H1 (cell line): ENCODE measurements around the gene TMEM150A. TPM values are rescaled to one million over a fixed set of nuclear protein-coding genes. Genes with fewer than 3 reads are reported as not detected.

ENCODE experiments used
- CTCF ChIA-PET: fragments of 300-600 bp; sonication (Branson Sonifier 250); formaldehyde crosslinking; loops from one replicate; lab custom pipeline; 2021; ENCODE audit not compliant: partially characterized antibody; lab: Charles Lee
- POLR2A ChIA-PET: fragments of 300-600 bp; sonication (Branson Sonifier 250); formaldehyde crosslinking; loops from one replicate; lab custom pipeline; 2021; ENCODE audit warnings: inconsistent platforms; ENCODE audit not compliant: partially characterized antibody; lab: Charles Lee
- DNase-seq, 2 experiments: peaks; one replicate each; pipeline versions ENCODE4 v3.0.0 to v3.0.0-alpha.2; 2010 to 2022; ENCODE audit warnings: low spot score in 2 of 2, low read depth in 1 of 2, mixed read lengths in 1 of 2
- FAIRE-seq: peaks from 2 replicates; lab custom pipeline; 2011; peaks lifted over from hg19 to GRCh38; lab: Jason Lieb, UNC
- H2AFZ ChIP-seq: 2 replicates; pipeline ENCODE4 v1.8.1; 2012; ENCODE audit warnings: low read length, inconsistent platforms
- H2AK5ac ChIP-seq: 2 replicates; pipeline ENCODE4 v1.6.1; 2013; ENCODE audit warnings: low read depth, low read length
- H2BK120ac ChIP-seq: replicated peaks from 2 replicates; pipeline ENCODE3; 2013; ENCODE audit warnings: low read depth, low read length, inconsistent platforms
- H2BK12ac ChIP-seq: 2 replicates; pipeline ENCODE4 v1.6.1; 2013; ENCODE audit warnings: low read depth, low read length
- H2BK15ac ChIP-seq: 2 replicates; pipeline ENCODE4 v1.6.1; 2013; ENCODE audit warnings: low read length
- H2BK20ac ChIP-seq: 2 replicates; pipeline ENCODE4 v1.6.1; 2013; ENCODE audit warnings: low read length
- H2BK5ac ChIP-seq: 2 replicates; pipeline ENCODE4 v1.6.1; 2013; ENCODE audit warnings: low read depth, low read length
- H3K14ac ChIP-seq: 2 replicates; pipeline ENCODE4 v1.6.1; 2013; ENCODE audit warnings: inconsistent platforms; ENCODE audit not compliant: insufficient read length
- H3K18ac ChIP-seq: 2 replicates; pipeline ENCODE4 v1.6.1; 2013; ENCODE audit warnings: low read length; ENCODE audit errors: extremely low read depth
- H3K23ac ChIP-seq: 2 replicates; pipeline ENCODE4 v1.6.1; 2013; ENCODE audit warnings: inconsistent platforms; ENCODE audit not compliant: insufficient read length
- H3K23me2 ChIP-seq: 2 replicates; pipeline ENCODE4 v1.6.1; 2013; ENCODE audit warnings: low read depth, low read length
- H3K27ac ChIP-seq: 2 replicates; pipeline ENCODE4 v1.6.1; 2011; ENCODE audit warnings: low read depth, low read length, inconsistent platforms
- H3K27me3 ChIP-seq, 4 experiments: replicated peaks in 1 of 4; 1 replicate in 1 of 4; 2 replicates in 3 of 4; pipeline versions ENCODE4 v1.6.1 to v1.8.1; 2011 to 2013; ENCODE audit warnings: low read length in 3 of 4, mild to moderate bottlenecking in 3 of 4, inconsistent platforms in 2 of 4, mixed read lengths in 2 of 4, moderate library complexity in 1 of 4; ENCODE audit not compliant: control insufficient read depth in 3 of 4, insufficient read depth in 3 of 4; ENCODE audit errors: extremely low read depth in 1 of 4
- H3K36me3 ChIP-seq, 4 experiments: 2 replicates each; pipeline versions ENCODE4 v1.6.1 to v1.8.1; 2011 to 2013; ENCODE audit warnings: mild to moderate bottlenecking in 4 of 4, low read length in 3 of 4, moderate library complexity in 2 of 4, control low read depth in 1 of 4, inconsistent platforms in 1 of 4; ENCODE audit not compliant: insufficient read depth in 4 of 4, control insufficient read depth in 2 of 4
- H3K4ac ChIP-seq: replicated peaks from 2 replicates; pipeline ENCODE3; 2013; ENCODE audit warnings: low read length, low read depth, mixed read lengths, inconsistent platforms; ENCODE audit not compliant: insufficient read length
- H3K4me1 ChIP-seq, 4 experiments: replicated peaks in 1 of 4; 1 replicate in 1 of 4; 2 replicates in 3 of 4; pipeline versions ENCODE4 v1.6.1 to v1.8.1; 2011 to 2013; ENCODE audit warnings: low read length in 3 of 4, inconsistent platforms in 2 of 4, mixed read lengths in 1 of 4; ENCODE audit not compliant: insufficient read depth in 4 of 4, control insufficient read depth in 3 of 4
- H3K4me2 ChIP-seq, 2 experiments: 2 replicates each; pipeline versions ENCODE4 v1.6.1 to v1.8.1; 2011 to 2013; ENCODE audit warnings: low read depth in 2 of 2, low read length in 2 of 2, control low read depth in 1 of 2, inconsistent platforms in 1 of 2, mild to moderate bottlenecking in 1 of 2; ENCODE audit not compliant: insufficient read depth in 1 of 2
- H3K4me3 ChIP-seq, 4 experiments: fragments of 200-600, 300-600 bp in 1 of 4; sonication (generic), shearing (Covaris generic), sonication (Bioruptor Twin) in 1 of 4; 2 replicates each; pipeline versions ENCODE4 v1.5.1 to v1.8.1; 2011 to 2016; ENCODE audit warnings: low read length in 4 of 4, low read depth in 3 of 4, control low read depth in 2 of 4, inconsistent platforms in 2 of 4, mild to moderate bottlenecking in 2 of 4, mixed read lengths in 1 of 4, moderate library complexity in 1 of 4; ENCODE audit not compliant: insufficient read depth in 2 of 4; ENCODE audit errors: extremely low read depth in 1 of 4
- H3K56ac ChIP-seq: replicated peaks from 2 replicates; pipeline ENCODE3; 2013; ENCODE audit warnings: low read depth, mild to moderate bottlenecking, mixed read lengths, low read length, inconsistent platforms; ENCODE audit not compliant: insufficient read length
- H3K79me1 ChIP-seq: 2 replicates; pipeline ENCODE4 v1.6.1; 2013; ENCODE audit warnings: low read depth, low read length, control low read depth
- H3K79me2 ChIP-seq, 2 experiments: 2 replicates each; pipeline versions ENCODE4 v1.6.1 to v1.8.1; 2012 to 2013; ENCODE audit warnings: low read length in 2 of 2, mild to moderate bottlenecking in 2 of 2, inconsistent platforms in 1 of 2; ENCODE audit not compliant: insufficient read depth in 2 of 2, control insufficient read depth in 1 of 2
- H3K9ac ChIP-seq, 4 experiments: replicated peaks in 1 of 4; 1 replicate in 1 of 4; 2 replicates in 3 of 4; pipeline versions ENCODE4 v1.6.1 to v1.8.1; 2011 to 2013; ENCODE audit warnings: low read depth in 3 of 4, low read length in 3 of 4, control low read depth in 2 of 4, mild to moderate bottlenecking in 2 of 4, moderate library complexity in 2 of 4, inconsistent platforms in 1 of 4; ENCODE audit errors: extremely low read depth in 1 of 4
- H3K9me3 ChIP-seq, 2 experiments: 2 replicates each; pipeline versions ENCODE4 v1.6.1 to v1.8.1; 2012 to 2013; ENCODE audit warnings: mild to moderate bottlenecking in 2 of 2, moderate library complexity in 2 of 2, control low read depth in 1 of 2, inconsistent platforms in 1 of 2, low read depth in 1 of 2, low read length in 1 of 2, mixed read lengths in 1 of 2; ENCODE audit not compliant: insufficient read depth in 2 of 2
- H4K20me1 ChIP-seq, 2 experiments: replicated peaks in 1 of 2; 2 replicates each; pipeline versions ENCODE3 to v1.8.1; 2011 to 2013; ENCODE audit warnings: inconsistent platforms in 2 of 2, low read length in 2 of 2, mild to moderate bottlenecking in 1 of 2; ENCODE audit not compliant: insufficient read depth in 2 of 2, control insufficient read depth in 1 of 2
- H4K5ac ChIP-seq: 2 replicates; pipeline ENCODE4 v1.6.1; 2013; ENCODE audit warnings: low read length, low read depth, mixed read lengths, inconsistent platforms; ENCODE audit not compliant: insufficient read length
- H4K8ac ChIP-seq: 2 replicates; pipeline ENCODE4 v1.8.0; 2013; ENCODE audit warnings: mild to moderate bottlenecking, moderate library complexity, low read length, inconsistent platforms; ENCODE audit not compliant: insufficient read depth; ENCODE audit errors: extremely low read depth
- H4K91ac ChIP-seq: replicated peaks from 2 replicates; pipeline ENCODE3; 2013; ENCODE audit warnings: low read length, mixed read lengths, inconsistent platforms; ENCODE audit not compliant: insufficient read length
- CREB1 ChIP-seq: IDR thresholded peaks from 2 replicates; pipeline ENCODE4 v1.6.1; 2012; ENCODE audit warnings: inconsistent platforms
- NANOG ChIP-seq: IDR thresholded peaks from 2 replicates; pipeline ENCODE4 v1.6.1; 2011; ENCODE audit warnings: low read length, low read depth, mild to moderate bottlenecking, inconsistent platforms; ENCODE audit not compliant: insufficient read depth, poor library complexity, severe bottlenecking
- SAP30 ChIP-seq: fragments of 300-600 bp; sonication (generic); IDR thresholded peaks from 2 replicates; pipeline ENCODE4 v1.7.1; 2012; ENCODE audit warnings: low read length, moderate library complexity, mild to moderate bottlenecking, inconsistent platforms; ENCODE audit not compliant: insufficient read depth, insufficient replicate concordance
- WGBS, 2 experiments: shearing (Covaris generic) in 1 of 2; methylation state at CpG; one replicate each; pipeline versions ENCODE4 v1.1.6 to v1.1.7; 2013 to 2015; ENCODE audit warnings: low lambda C conversion rate in 2 of 2, mixed read lengths in 2 of 2, inconsistent platforms in 1 of 2, low coverage in 1 of 2, missing lambda C conversion rate in 1 of 2; ENCODE audit not compliant: insufficient replicate concordance in 2 of 2, insufficient coverage in 1 of 2, insufficient read length in 1 of 2; ENCODE audit errors: extremely low coverage in 1 of 2, missing lambda C conversion rate in 1 of 2; 5-methylcytosine and 5-hydroxymethylcytosine counted together
- polyA plus RNA-seq, 7 experiments: library from polyadenylated mRNA; depleted of rRNA in 3 of 7; stranded (reverse) in 5 of 7; unstranded in 2 of 7; fragments of >200 nt in 5 of 7; fragments of 200-250 nt in 2 of 7; gene quantifications; 1 replicate in 5 of 7; 2 replicates in 1 of 7; 4 replicates in 1 of 7; pipeline versions ENCODE4 v1.2.1 to v1.2.3, GENCODE V29; 2011 to 2013; ENCODE audit warnings: missing spikeins in 2 of 7, mixed read lengths in 2 of 7
- total RNA-seq: library from RNA; stranded (reverse); fragmentation: NEBNext Ultra II Directional; extraction: Animal tissue kit (Norgen Biotek cat#: 25700); gene quantifications from 2 replicates; pipeline ENCODE4 v1.2.1, GENCODE V29; 2021

The TMEM150A gene
- total and polyA plus RNA-seq, 2 of the 8 experiments (the other 6 are each of a cell fraction or from before 2014, with no cell fraction given): 19.8 to 29.9 TPM

DNA sequence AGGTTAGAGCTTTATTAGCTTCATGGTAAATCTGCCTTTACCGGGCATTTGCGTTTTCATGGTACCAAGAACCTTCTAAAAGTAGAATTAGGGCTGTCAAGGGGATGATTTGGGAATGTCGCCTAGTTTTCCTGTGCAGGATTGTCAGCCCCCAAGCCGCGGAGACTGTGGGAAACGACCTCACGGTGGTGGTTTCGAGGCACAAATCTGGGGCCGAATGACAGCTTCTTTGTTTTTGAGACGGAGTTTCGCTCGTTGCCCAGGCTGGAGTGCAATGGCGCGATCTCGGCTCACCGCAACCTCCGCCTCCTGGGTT lies 12.9 kb upstream of the TMEM150A start:
- Histone ChIP-seq H3K4me1 (peaks cover 0 to 5% (median 2%) of the 10 kb centered on the region in 4 experiments; a peak in 3 of 7 replicates), H3K14ac (no peak overlapping the region), H3K36me3 (peaks cover 3 to 22% (median 4%) of the 10 kb centered on the region in 4 experiments; a peak in 5 of 8 replicates), H3K56ac (no peak overlapping the region), H3K23me2 (peaks cover 4% of the 10 kb centered on the region; the same call in 1 of the 2 replicates), H2BK5ac (no peak overlapping the region), H3K18ac (no peak overlapping the region), H3K4me3 (peak overlapping the region in 1 of 4 experiments; percentile 97; a peak in 2 of 8 replicates), H3K79me1 (peaks cover 5% of the 10 kb centered on the region), H3K27ac (no peak overlapping the region), H3K79me2 (peaks cover 11 to 37% of the 10 kb centered on the region in 2 experiments), H3K27me3 (no peaks in the 10 kb centered on the region), H4K5ac (no peak overlapping the region), H3K9ac (no peak overlapping the region), H4K91ac (no peak overlapping the region), H3K9me3 (no peaks in the 10 kb centered on the region), H2BK20ac (no peak overlapping the region), H2BK12ac (no peak overlapping the region), H2AK5ac (no peak overlapping the region), H4K8ac (no peak overlapping the region), H2BK120ac (no peak overlapping the region), H3K4ac (peak overlapping the region; percentile 36), H2BK15ac (no peak overlapping the region), H4K20me1 (peaks cover 0 to 8% of the 10 kb centered on the region in 2 experiments), H3K4me2 (peak overlapping the region; percentile 6 to 19; a peak in 1 of 4 replicates), H2AFZ (no peak overlapping the region), H3K23ac (no peak overlapping the region)
- DNase-seq (no peak), FAIRE-seq (no peak)
- WGBS, 2 experiments: 88% methylated on average over 17 of the region's 17 CpGs; no CpG with 5 or more reads in 1 of the 2 experiments
- CTCF ChIA-PET: interaction anchor here (1.9 kb wide), 1 partner anchor 22 kb away, joined by 7 read pairs; no protein-coding TSS in a partner anchor
- TF ChIP-seq NANOG (no peak), SAP30 (no peak), CREB1 (no peak)
- POLR2A ChIA-PET: interaction anchor here (0.9 to 7.9 kb wide), 12 partner anchors 12 to 201 kb away, joined by 3 to 95 read pairs (median 4); partner anchors contain the start of genes MAT2A and TMEM150A
